GM23338 (cell line): ENCODE data around the gene BEGAIN. TPM values are rescaled to one million over a fixed set of nuclear protein-coding genes. Genes with fewer than 3 reads are reported as not detected.
A peak's percentile ranks its signal among the peaks of the same experiment; 100 is the strongest.

ENCODE experiments used
- ATAC-seq: fragments of 200-7000 bp; cut with Tn5 transposase; 3 replicates; pipeline ENCODE4 v1.9.1; 2020
- DNase-seq: peaks from one replicate; pipeline ENCODE4 v3.0.0-alpha.2; 2015; ENCODE audit warnings: low spot score
- H2AFZ ChIP-seq: fragments of 200-600 bp; sonication (generic); 2 replicates; pipeline ENCODE4 v1.8.0; 2016; ENCODE audit warnings: antibody characterized with exemption, mild to moderate bottlenecking, moderate library complexity
- H3F3A ChIP-seq: fragments of 200-600 bp; sonication (generic); replicated peaks from 2 replicates; pipeline ENCODE4 v1.8.0; 2017; ENCODE audit warnings: antibody characterized with exemption, mixed run types, low read depth
- H3K27ac ChIP-seq: fragments of 200-600 bp; sonication (generic); 2 replicates; pipeline ENCODE4 v1.6.1; 2016; ENCODE audit warnings: low read depth
- H3K27me3 ChIP-seq: fragments of 200-600 bp; sonication (generic); 2 replicates; pipeline ENCODE4 v1.8.0; 2016; ENCODE audit warnings: mild to moderate bottlenecking, mixed run types, moderate library complexity; ENCODE audit not compliant: insufficient read depth
- H3K36me3 ChIP-seq: fragments of 200-600 bp; sonication (generic); 2 replicates; pipeline ENCODE4 v1.8.0; 2016; ENCODE audit warnings: mild to moderate bottlenecking; ENCODE audit not compliant: insufficient read depth
- H3K4me1 ChIP-seq: fragments of 200-600 bp; sonication (generic); 2 replicates; pipeline ENCODE4 v1.8.0; 2016; ENCODE audit warnings: mild to moderate bottlenecking, moderate library complexity; ENCODE audit not compliant: insufficient read depth
- H3K4me2 ChIP-seq: fragments of 200-600 bp; sonication (generic); 2 replicates; pipeline ENCODE4 v1.7.1; 2017; ENCODE audit warnings: mixed run types
- H3K4me3 ChIP-seq: fragments of 200-600 bp; sonication (generic); 2 replicates; pipeline ENCODE4 v1.6.1; 2016; ENCODE audit warnings: mixed run types
- H3K79me2 ChIP-seq: fragments of 200-600 bp; sonication (generic); replicated peaks from 2 replicates; pipeline ENCODE4 v1.8.0; 2017; ENCODE audit warnings: mild to moderate bottlenecking; ENCODE audit not compliant: insufficient read depth
- H3K9me2 ChIP-seq: fragments of 200-600 bp; sonication (generic); 2 replicates; pipeline ENCODE4 v1.8.0; 2017; ENCODE audit not compliant: insufficient read depth
- H4K20me1 ChIP-seq: fragments of 200-600 bp; sonication (generic); replicated peaks from 2 replicates; pipeline ENCODE4 v1.8.0; 2017; ENCODE audit warnings: mild to moderate bottlenecking; ENCODE audit not compliant: insufficient read depth
- H3K27ac Mint-ChIP-seq: 2 replicates; pipeline ENCODE4 v1.8.0; 2020; ENCODE audit warnings: inconsistent platforms, mild to moderate bottlenecking, moderate library complexity, mixed read lengths
- H3K27me3 Mint-ChIP-seq: 3 replicates; pipeline ENCODE4 v1.8.0; 2022; ENCODE audit warnings: low read depth, mild to moderate bottlenecking, moderate library complexity, mixed read lengths, inconsistent platforms; ENCODE audit not compliant: insufficient read depth, poor library complexity
- H3K36me3 Mint-ChIP-seq: 3 replicates; pipeline ENCODE4 v1.8.0; 2021; ENCODE audit warnings: low read depth, mild to moderate bottlenecking, inconsistent platforms, moderate library complexity, mixed read lengths
- H3K4me1 Mint-ChIP-seq: 3 replicates; pipeline ENCODE4 v1.8.0; 2020; ENCODE audit warnings: mild to moderate bottlenecking, inconsistent platforms, mixed read lengths
- H3K4me3 Mint-ChIP-seq: 3 replicates; pipeline ENCODE4 v1.8.0; 2021; ENCODE audit warnings: moderate library complexity, mild to moderate bottlenecking, inconsistent platforms, mixed read lengths
- H3K9me3 Mint-ChIP-seq: 3 replicates; pipeline ENCODE4 v1.8.0; 2020; ENCODE audit warnings: moderate library complexity, mild to moderate bottlenecking, inconsistent platforms, mixed read lengths
- EZH2 ChIP-seq: fragments of 200-600 bp; sonication (generic); IDR thresholded peaks from one replicate; pipeline ENCODE4 v1.8.0; 2017; ENCODE audit warnings: antibody characterized with exemption, mild to moderate bottlenecking, low read depth; ENCODE audit not compliant: unreplicated experiment
- EZH2phosphoT487 ChIP-seq: fragments of 200-600 bp; sonication (generic); IDR thresholded peaks from one replicate; pipeline ENCODE4 v1.8.1; 2018; ENCODE audit warnings: antibody characterized with exemption; ENCODE audit not compliant: unreplicated experiment
- JUNB ChIP-seq: IDR thresholded peaks from one replicate; pipeline ENCODE4 v1.6.1; 2016; ENCODE audit warnings: antibody characterized with exemption; ENCODE audit not compliant: unreplicated experiment
- REST ChIP-seq: IDR thresholded peaks from one replicate; pipeline ENCODE4 v1.6.1; 2018; ENCODE audit warnings: antibody characterized with exemption; ENCODE audit not compliant: unreplicated experiment
- STAT1 ChIP-seq: IDR thresholded peaks from one replicate; pipeline ENCODE4 v1.6.1; 2016; ENCODE audit warnings: antibody characterized with exemption; ENCODE audit not compliant: unreplicated experiment
- ZNF462 ChIP-seq: fragments of 250-450 bp; sonication (Bioruptor Pico); IDR thresholded peaks from 2 replicates; pipeline ENCODE4 v1.5.0; 2020; ENCODE audit warnings: mild to moderate bottlenecking, moderate library complexity
- polyA plus RNA-seq: library from polyadenylated mRNA; unstranded; fragments of >200 nt; fragmentation: Nextera tagmentation; extraction: Ambion mirVana; gene quantifications from 2 replicates; pipeline ENCODE4 v1.2.1, GENCODE V29; 2016
- total RNA-seq: library from RNA; depleted of rRNA; stranded (reverse); fragments of >200 nt; shearing (Covaris generic); gene quantifications from 2 replicates; pipeline ENCODE4 v1.2.3, GENCODE V29; 2014

The BEGAIN gene
- total and polyA plus RNA-seq, 2 experiments from 2014 or later = 0.60 to 2.4 TPM

GRCh38 chr14:100586153-100586402, 1.1 kb downstream of the BEGAIN start (continued):
- TF ChIP-seq REST = no peak

- H3K27me3 ChIP-seq = peaks cover 32% of the 10 kb centered on the region
- no peak overlapping the region for H3K27ac ChIP-seq
- Mint-ChIP-seq H3K4me1 (peaks cover 9% of the 10 kb centered on the region), H3K9me3 (no peaks in the 10 kb centered on the region), H3K27ac (no peak overlapping the region), H3K4me3 (peak overlapping the region; percentile 70; the same call in 2 of the 3 replicates), H3K27me3 (peaks cover 39% of the 10 kb centered on the region), H3K36me3 (no peaks in the 10 kb centered on the region; the same call in 2 of the 3 replicates)
- no peaks in the 10 kb centered on the region for H3K79me2 ChIP-seq
- TF ChIP-seq EZH2 (peak; percentile 30), EZH2phosphoT487 (no peak), STAT1 (no peak)
- H2AFZ ChIP-seq = no peak overlapping the region
- no peaks in the 10 kb centered on the region; the same call in 1 of the 2 replicates for H3K4me1 ChIP-seq
- no peaks in the 10 kb centered on the region for H3K9me2 ChIP-seq
- DNase-seq = no peak
- H3K36me3 ChIP-seq = no peaks in the 10 kb centered on the region
- H3K4me3 ChIP-seq = no peak overlapping the region
- ATAC-seq = no peak
- no peak overlapping the region for H3K4me2 ChIP-seq
- no peaks in the 10 kb centered on the region for H4K20me1 ChIP-seq
- H3F3A ChIP-seq = no peaks in the 10 kb centered on the region
Measured at GRCh38 chr14:100585448-100586152, 1.6 kb downstream of the BEGAIN start.

- no peak for DNase-seq
- H3K27me3 Mint-ChIP-seq = peaks cover 38% of the 10 kb centered on the region
- H3K79me2 ChIP-seq = no peaks in the 10 kb centered on the region
- TF ChIP-seq EZH2phosphoT487 = no peak
- no peak for TF ChIP-seq JUNB
- no peak for TF ChIP-seq ZNF462 (CRISPR knock-in tag)
Measured at GRCh38 chr14:100584056-100585031, 2.9 kb downstream of the BEGAIN start.

More at GRCh38 chr14:100584056-100585031, 2.9 kb downstream of the BEGAIN start:
- no peaks in the 10 kb centered on the region for H3F3A ChIP-seq
- no peaks in the 10 kb centered on the region; the same call in 2 of the 3 replicates for H3K36me3 Mint-ChIP-seq
- no peak overlapping the region for H3K4me3 ChIP-seq
- no peak overlapping the region for H3K27ac ChIP-seq
- H3K4me2 ChIP-seq = no peak overlapping the region
- H3K4me1 ChIP-seq = no peaks in the 10 kb centered on the region; the same call in 1 of the 2 replicates
- ATAC-seq = no peak
- no peak overlapping the region for H2AFZ ChIP-seq
- H3K36me3 ChIP-seq = no peaks in the 10 kb centered on the region
- peaks cover 4% of the 10 kb centered on the region for H3K4me1 Mint-ChIP-seq
- H4K20me1 ChIP-seq = no peaks in the 10 kb centered on the region
- H3K9me2 ChIP-seq = no peaks in the 10 kb centered on the region
- H3K4me3 Mint-ChIP-seq = no peak overlapping the region
- no peaks in the 10 kb centered on the region for H3K9me3 Mint-ChIP-seq
- H3K27ac Mint-ChIP-seq = no peak overlapping the region
- H3K27me3 ChIP-seq = peaks cover 32% of the 10 kb centered on the region
